ENCODE results near the gene C7orf25.

The C7orf25 gene

DNA sequence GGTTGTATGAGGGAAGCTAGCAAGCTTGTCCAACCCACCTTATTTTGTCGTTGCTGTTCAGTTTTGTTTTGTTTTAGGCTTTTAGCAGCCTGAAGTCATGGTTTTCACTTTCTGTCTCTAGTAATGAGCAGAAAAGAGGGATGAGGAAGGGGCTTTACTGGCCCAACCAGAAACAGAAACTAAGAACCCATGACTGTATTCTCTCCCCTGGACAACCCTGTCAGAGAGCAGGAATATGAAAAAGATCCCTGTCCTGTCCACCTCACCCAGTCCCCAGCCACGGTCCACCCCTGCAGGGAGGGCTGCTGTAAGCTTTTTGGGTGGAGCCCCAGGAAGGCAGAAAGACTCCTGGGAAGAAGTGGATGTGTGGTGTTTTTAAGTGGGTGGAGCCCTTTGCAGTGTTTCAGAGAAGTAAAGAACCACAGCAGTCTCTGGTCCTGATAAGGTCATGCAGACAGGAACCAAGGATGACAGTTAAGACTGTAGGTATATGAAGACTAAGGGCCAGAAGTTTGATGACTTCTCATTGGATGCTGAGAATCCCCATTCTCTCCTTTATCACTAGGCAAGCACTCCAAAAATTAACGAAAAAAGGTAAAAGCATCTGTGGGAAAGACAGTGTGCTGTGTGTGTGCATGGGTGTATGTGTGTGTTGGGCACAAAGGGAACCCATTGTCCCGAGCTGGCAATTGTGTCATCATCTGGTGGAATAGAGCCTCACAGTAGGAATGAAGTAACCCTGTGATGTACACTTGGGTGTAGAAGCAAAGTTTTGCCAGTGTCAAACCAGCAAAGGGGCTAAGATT lies 34.2 kb upstream of the C7orf25 start:
- no peaks in the 10 kb centered on the region for H3K27me3 ChIP-seq (ENCODE audit: insufficient read depth, poor library complexity, severe bottlenecking)
- H3K4me3 ChIP-seq (ENCODE audit: severe bottlenecking): no peak overlapping the region
- TF ChIP-seq, protein P1, sequence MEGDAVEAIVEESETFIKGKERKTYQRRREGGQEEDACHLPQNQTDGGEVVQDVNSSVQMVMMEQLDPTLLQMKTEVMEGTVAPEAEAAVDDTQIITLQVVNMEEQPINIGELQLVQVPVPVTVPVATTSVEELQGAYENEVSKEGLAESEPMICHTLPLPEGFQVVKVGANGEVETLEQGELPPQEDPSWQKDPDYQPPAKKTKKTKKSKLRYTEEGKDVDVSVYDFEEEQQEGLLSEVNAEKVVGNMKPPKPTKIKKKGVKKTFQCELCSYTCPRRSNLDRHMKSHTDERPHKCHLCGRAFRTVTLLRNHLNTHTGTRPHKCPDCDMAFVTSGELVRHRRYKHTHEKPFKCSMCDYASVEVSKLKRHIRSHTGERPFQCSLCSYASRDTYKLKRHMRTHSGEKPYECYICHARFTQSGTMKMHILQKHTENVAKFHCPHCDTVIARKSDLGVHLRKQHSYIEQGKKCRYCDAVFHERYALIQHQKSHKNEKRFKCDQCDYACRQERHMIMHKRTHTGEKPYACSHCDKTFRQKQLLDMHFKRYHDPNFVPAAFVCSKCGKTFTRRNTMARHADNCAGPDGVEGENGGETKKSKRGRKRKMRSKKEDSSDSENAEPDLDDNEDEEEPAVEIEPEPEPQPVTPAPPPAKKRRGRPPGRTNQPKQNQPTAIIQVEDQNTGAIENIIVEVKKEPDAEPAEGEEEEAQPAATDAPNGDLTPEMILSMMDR (IDR thresholded peaks at IDR 0.05; ENCODE audit: poor library complexity, severe bottlenecking): no peak
- H3K27ac ChIP-seq (ENCODE audit: poor library complexity, severe bottlenecking): no peak overlapping the region
- H3K36me3 ChIP-seq (ENCODE audit: low read depth): no peaks in the 10 kb centered on the region
- H3K9me3 ChIP-seq (ENCODE audit: severe bottlenecking): no peaks in the 10 kb centered on the region
- no peak for DNase-seq (ENCODE audit: low spot score)
- H3K4me1 ChIP-seq (ENCODE audit: insufficient read depth, poor library complexity, severe bottlenecking): no peaks in the 10 kb centered on the region
- ATAC-seq (ENCODE audit: low read depth): no peak

DNA sequence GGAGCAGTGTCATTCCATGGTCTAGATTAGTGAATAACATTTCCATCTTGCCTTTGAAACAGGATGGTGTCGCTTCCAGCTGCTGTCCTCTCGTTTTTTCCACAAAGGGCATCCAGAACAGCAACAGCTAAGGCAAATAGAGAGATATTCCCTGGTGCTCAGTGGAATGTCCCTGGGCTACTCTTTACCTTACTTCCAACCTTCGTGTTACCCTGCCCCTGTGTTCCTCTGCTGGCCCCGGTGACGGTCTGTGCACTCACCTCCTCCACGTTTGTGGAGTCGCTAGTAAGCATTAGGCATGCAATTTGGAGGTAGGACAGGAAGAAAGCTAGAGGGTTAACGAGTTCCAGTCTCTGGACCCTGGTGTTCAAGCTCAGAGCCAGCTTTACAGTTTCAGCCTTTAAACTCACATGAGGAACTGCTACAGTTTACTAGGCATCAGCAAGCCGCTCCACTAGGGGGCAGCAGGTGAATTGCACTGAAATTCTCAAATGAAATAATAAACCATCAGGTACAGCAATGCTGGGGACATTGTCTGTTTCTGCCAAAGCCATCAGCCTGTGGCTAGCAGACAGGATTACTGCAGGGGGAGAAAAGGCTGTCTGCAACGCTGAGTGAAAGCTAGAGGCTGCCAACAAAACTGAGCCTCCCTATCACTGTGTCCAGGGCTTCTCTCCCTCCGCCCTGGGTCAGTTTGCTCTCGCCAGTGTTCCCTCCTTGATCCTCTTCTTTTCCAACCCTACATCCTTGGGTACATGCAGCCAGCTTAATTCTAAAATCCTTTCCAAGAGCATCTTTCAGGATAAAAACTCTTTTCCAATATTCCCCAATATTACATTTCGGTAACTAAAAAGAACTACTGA lies 29.3 kb upstream of the C7orf25 start:
- ATAC-seq (ENCODE audit: low read depth): peak; percentile 72
- no peaks in the 10 kb centered on the region for H3K4me1 ChIP-seq (ENCODE audit: insufficient read depth, poor library complexity, severe bottlenecking)
- no peak overlapping the region for H3K4me3 ChIP-seq (ENCODE audit: severe bottlenecking)
- no peak for DNase-seq (ENCODE audit: low spot score)
- peaks cover 33% of the 10 kb centered on the region for H3K36me3 ChIP-seq (ENCODE audit: low read depth)
- no peaks in the 10 kb centered on the region for H3K9me3 ChIP-seq (ENCODE audit: severe bottlenecking)
- no peak overlapping the region for H3K27ac ChIP-seq (ENCODE audit: poor library complexity, severe bottlenecking)
- no peaks in the 10 kb centered on the region for H3K27me3 ChIP-seq (ENCODE audit: insufficient read depth, poor library complexity, severe bottlenecking)
- TF ChIP-seq, protein P1 (IDR thresholded peaks at IDR 0.05; ENCODE audit: poor library complexity, severe bottlenecking): peak; percentile 92

DNA sequence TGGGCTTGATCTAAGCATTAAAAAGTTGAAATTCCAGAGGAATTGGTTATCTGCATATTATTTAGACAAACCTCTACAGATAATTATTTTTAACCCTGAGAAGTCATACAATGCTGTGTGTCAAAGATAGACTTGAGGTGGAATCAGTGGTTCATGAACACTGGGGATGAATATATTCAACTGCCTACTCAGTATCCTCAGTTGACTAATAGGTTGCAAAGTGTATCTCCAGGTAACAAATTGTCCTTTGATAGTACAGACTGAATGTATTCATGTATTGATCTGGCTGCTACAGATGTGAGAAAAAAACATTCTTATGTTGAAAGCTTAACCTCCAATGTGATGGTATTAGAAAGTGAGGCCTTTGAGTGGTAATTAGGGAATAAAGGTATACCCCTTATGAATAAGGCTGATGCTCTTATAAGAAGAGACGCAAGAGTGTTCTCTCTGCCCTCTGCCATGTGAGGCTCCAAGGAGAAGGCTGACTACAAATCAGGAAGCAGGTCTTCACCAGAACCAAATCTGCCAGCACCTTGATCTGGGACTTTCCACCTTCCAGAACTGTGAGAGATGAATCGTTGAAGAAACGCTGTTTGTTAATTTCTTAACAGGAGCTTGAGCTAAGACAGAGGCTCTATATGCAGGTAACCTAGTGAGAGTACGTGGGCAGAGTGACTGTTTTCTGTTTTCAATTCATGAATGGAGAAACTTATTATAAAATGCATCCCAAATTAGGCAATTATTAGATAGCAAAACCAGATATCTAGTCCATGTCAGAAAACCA lies 27.8 kb upstream of the C7orf25 start:
- no peak for ATAC-seq (ENCODE audit: low read depth)

DNA sequence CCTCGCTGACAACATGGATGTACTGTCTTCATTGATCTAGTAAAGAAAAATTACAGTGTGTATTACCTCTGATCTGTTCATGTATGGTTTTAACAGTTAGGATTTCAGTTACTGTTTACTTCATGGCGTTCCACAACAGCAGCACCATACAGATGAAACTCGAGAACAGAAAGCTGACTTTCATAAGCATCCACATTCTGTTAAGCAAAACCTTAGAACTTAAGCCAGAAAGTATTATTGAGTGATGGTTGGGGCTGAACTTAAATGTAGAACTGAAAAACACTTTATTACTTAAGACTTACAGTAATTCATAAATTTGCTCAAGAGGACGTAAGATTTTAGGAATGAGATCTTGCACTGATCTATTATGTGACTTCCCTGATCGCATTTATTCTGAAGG lies 24.0 kb upstream of the C7orf25 start:
- TF ChIP-seq, protein P1 (IDR thresholded peaks at IDR 0.05; ENCODE audit: poor library complexity, severe bottlenecking): no peak
- Histone ChIP-seq H3K36me3 (ENCODE audit: low read depth) (peaks cover 54% of the 10 kb centered on the region), H3K27ac (ENCODE audit: poor library complexity, severe bottlenecking) (no peak overlapping the region), H3K27me3 (ENCODE audit: insufficient read depth, poor library complexity, severe bottlenecking) (no peaks in the 10 kb centered on the region), H3K9me3 (ENCODE audit: severe bottlenecking) (no peaks in the 10 kb centered on the region), H3K4me3 (ENCODE audit: severe bottlenecking) (no peak overlapping the region), H3K4me1 (ENCODE audit: insufficient read depth, poor library complexity, severe bottlenecking) (peaks cover 7% of the 10 kb centered on the region)
- ATAC-seq (ENCODE audit: low read depth) (no peak), DNase-seq (ENCODE audit: low spot score) (no peak)

More for the DNA sequence above, 27.8 kb upstream of the C7orf25 start:
- Histone ChIP-seq H3K4me1 (ENCODE audit: insufficient read depth, poor library complexity, severe bottlenecking) (no peaks in the 10 kb centered on the region), H3K36me3 (ENCODE audit: low read depth) (peaks cover 49% of the 10 kb centered on the region), H3K9me3 (ENCODE audit: severe bottlenecking) (no peaks in the 10 kb centered on the region), H3K27ac (ENCODE audit: poor library complexity, severe bottlenecking) (no peak overlapping the region), H3K4me3 (ENCODE audit: severe bottlenecking) (no peak overlapping the region), H3K27me3 (ENCODE audit: insufficient read depth, poor library complexity, severe bottlenecking) (no peaks in the 10 kb centered on the region)
- DNase-seq (ENCODE audit: low spot score): no peak
- TF ChIP-seq, protein P1 (IDR thresholded peaks at IDR 0.05; ENCODE audit: poor library complexity, severe bottlenecking): no peak
